Activated T-helper 1 cell treated with anti-CD3 and anti-CD28 coated beads, Interleukin-2, amount 50 U/mL, for 16 hours (primary cell): ENCODE measurements around the gene PIGX.
A peak's percentile ranks its signal among the peaks of the same experiment; 100 is the strongest.

Source experiments
- DNase-seq, 2 donors: peaks; one replicate each; pipeline ENCODE4 v3.0.0-alpha.2; 2020; ENCODE audit warnings: low read depth in 1 of 2, low spot score in 1 of 2

The PIGX gene

DNA sequence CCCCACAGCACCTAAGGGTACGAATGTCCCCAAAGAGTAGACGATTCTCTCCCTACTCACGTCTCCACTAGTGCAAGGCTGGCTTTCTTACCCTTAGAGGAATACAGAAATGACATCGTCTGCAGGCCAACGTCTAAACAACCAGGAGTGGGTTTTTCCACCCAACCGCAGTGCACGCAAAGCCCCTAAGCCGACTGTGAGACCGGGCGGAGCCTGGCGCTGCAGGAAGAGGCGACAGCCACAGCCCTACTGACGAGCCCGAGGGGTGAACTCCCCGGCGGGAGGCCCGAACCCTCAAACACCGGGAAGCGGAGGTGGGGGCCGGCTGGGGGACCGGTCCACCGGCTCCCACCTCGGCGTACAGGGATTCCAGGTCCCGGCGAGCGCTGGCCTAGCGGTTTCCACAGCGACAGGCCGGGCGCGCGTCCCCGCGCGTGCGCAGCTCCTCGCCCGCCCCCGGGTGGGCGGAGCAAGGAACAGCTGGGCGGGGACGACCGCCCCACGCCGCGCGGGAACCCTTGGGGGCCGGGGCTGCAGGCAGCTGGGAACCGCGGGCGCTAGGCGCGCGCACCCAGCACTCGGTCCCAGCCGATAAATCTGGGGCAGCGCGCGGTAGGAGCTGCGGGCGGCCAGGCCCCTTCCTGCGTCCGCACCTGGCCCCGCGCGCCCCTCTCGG is at the start of gene PIGX, which contains the start of gene CEP19:
TSS of gene PIGX (plus strand) at position 540 of the 676 bp plus-strand sequence.
TSS of gene CEP19 (minus strand) at position 413 of the 676 bp plus-strand sequence. CDS start 3,593 bp downstream, outside the sequence.
- peak; percentile 66 to 81 for DNase-seq

DNA sequence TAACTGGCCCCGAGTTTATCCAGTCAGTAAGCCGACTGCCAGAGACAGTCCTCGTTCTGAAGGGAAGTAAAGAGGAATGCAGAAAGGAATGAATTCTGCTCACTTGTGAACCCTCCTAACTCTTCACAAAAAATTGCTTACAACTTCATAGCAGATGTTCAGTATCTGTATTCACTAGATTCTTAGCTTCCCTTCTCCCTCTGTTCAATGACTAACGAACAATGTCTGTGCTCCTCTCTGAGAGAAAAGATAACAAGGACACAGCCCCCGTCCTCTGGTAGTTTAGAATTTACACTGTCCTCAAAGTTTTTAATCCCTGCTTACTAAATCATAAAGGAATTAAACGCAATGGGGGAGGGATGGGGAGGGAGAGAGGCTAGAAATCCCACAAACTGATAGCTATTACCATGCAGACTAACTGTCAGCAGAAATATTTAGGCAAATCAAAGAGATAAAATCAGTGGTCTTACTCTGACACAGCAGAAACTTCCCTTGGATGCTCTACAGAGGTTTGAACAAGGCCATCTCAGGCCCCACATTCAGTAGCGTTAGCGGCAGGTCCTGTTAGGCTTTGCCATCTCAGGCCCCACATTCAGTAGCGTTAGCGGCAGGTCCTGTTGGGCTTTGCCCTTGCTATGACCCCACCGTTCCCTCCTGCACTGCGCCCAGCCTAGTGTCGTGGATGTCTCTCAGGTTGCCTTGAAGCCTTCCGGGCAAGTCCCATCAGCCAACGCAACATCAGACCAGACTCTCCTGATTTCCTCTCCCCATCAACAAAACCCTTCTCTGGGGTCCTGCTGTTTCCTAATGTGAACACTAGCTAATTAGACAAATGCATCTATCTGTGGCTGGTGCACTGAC is 49.2 kb upstream of the PIGX start:
- DNase-seq, result no peak

DNA sequence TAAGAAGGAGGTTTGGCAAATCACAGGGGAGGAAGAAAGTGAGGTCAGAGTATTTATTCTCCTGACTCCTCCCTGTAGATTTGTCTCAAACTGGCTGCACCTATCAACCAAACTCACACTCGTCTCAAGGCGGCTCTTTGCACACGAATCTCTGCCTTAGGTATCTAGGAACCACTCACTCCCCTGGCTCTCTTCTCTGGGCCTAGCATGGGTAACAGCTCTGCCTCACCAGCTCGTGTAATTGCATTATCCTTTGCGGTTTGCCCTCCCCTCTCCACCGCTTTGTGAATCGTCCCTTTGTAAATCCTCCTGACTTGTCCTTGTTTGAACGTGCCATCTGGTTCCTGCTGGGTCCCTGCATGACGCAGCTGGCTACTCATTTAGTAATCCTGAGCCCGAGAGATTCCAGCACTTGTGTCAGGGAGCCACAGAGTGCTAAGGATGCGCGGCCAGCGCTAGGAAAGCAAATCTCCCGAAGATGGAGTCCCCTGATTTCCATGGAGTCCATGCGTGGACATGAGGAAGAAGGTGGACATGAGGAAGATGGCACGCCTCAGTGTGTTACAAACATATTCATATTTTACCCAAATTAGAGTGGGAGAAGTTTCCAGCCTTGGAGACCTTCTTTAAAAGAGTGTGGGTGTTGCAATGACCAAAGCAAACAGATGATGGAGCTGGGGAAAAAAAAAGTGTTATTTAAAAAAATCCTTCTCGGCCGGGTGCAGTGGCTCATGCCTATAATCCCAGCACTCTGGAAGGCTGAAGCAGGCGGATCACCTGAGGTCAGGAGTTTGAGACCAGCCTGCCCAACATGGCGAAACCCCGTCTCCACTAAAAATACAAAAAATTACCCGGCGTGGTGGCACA is 45.9 kb upstream of the PIGX start:
- DNase-seq, result no peak

DNA sequence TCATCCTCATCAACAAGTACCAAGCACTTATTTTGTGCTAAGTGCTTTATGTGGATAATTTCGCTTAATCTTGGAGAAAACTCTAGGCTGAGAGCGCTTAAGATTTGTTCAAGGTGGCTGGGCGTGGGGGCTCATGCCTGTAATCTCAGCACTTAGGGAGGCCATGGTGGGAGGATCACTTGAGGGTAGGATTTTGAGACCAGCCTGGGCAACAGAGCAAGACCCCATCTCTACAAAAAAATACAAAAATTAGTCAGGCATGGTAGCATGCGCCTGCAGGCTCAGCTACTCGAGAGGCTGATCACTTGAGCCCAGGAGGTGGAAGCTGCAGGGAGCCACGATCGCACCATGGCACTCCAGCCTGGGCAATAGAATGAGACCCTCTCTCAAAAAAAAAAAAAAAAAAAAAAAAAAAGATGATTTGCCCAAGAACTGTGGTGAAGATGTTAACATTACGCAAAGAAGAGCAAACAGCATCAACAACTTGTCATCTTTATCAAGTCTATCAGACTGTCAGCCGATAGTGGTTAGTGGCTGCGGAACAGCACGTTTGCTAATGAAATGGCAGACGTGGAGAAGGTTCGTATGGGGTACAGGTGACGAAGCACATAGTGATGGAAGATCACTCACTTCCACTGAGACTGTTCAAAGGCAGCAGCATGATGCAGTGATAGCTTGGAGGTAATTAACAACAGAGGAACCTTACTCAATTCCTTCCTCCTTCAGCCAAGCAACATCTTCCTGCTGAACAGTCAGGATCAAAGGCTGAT is 44.9 kb upstream of the PIGX start:
- DNase-seq, result no peak

DNA sequence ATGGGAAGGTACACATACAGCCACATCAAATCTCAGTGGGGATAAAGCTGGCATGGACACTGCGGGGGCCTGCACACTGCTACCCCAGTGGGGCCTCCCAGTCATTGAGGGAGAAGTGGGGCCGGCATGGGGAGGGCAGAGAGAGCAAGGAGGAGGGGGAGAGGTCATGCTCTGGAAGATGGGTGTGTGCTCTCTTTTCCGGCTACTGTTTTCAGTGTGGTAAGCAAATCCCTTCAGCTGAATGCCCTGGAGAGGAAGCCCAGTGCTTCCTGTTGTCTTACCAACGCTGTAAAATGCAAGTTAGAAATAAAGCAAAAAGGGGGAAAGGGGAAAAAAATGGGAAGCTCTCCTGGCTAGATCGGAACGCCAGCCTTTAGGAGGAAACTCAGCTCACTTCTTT is 41.8 kb upstream of the PIGX start:
- no peak for DNase-seq

DNA sequence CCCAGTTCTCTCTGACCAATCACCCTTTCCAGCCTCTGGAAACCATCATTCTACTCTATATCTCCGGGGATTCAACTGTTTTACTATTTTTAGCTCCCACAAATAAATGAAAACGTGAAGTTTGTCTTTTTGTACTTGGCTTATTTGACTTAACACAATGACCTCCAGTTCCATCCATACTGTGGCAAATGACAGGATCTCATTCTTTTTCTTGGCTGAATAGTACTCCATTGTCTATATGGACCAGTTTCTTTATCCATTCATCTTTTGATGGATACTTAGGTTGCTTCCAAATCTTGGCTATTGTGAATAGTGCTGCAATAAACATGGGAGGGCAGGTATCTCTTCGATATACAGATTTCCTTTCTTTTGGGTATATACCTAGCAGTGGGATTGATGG is 38.5 kb upstream of the PIGX start:
- no peak for DNase-seq

DNA sequence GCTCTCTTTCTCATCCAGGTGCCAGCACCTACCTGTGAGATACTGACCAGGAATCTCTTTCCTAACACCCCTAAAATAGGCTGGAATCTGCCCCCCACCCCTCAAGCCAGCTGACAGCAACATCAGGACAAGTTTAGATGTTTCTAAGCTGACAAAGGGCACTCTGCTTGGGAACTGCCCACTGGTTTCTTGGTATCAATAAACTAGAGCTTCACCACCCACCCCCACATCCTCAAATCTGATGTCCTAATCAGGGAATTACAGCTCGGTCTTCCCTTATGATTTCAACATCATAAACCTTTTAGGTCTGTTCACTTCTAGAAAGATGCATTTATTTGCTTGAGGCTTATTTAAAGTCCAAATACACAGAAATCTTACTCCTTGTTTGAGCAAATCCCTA is 34.8 kb upstream of the PIGX start:
- no peak for DNase-seq

GRCh38 chr3:196677931-196678330 is 34.2 kb upstream of the PIGX start:
- no peak for DNase-seq

DNA sequence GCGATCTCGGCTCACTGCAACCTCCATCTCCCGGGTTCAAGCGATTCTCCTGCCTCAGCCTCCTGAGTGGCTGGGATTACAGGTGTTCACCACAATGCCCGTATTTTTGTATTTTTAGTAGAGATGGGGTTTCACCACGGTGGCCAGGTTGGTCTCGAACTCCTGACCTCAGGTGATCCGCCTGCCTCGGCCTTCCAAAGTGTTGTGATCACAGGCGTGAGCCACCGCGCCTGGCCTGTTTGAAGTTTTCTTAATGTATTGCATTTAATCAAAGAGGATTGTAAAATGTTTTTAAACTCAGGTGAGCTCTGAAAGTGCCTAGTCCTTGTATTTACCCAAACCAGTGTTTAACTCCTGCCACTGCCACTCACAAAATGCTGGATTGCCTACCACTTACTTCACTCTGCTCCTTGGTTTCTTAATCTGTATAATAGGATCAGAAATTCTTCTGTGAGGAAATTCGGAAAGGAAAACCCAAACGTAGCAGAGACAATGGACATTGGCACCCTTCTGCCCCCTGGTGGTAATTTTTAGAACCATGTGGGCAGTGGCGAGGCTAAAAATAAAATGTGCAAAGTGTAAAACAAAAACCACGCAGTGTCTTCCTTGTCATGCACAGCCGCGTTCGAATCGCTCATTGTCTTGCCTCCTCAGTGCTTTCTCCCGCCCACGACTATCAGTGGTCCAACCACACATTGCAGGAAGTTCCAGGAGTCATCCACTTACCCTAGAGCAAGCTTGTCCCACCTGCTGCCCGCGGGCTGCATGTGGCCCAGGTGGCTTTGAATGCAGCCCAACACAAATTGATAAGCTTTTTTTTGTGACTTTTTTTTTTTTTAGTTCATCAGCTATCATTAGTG is 27.4 kb upstream of the PIGX start:
- DNase-seq, result peak; percentile 28 to 32

GRCh38 chr3:196686436-196686835 is 25.7 kb upstream of the PIGX start:
- no peak for DNase-seq

DNA sequence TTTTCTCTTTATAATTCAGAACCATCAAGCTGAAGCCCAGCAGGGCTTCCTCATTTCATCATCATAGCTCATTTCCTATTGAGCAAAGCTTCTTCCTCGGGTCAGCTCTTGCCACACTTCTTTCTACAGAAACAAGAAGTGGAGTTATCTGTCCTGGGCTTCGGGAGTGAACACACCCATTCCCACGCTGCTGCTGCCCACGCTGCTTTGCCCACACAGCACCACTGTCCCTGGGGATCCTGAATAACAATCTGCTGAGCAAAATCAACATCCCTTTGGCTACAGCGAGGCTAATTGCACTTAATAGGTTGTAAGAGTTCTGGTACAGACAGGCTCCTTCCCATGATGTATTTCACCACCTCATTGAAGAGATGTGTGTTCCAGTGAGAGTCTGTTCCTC is 23.8 kb upstream of the PIGX start:
- no peak for DNase-seq

- no peak for DNase-seq
Observed at GRCh38 chr3:196689941-196690660, 22.1 kb upstream of the PIGX start.

DNA sequence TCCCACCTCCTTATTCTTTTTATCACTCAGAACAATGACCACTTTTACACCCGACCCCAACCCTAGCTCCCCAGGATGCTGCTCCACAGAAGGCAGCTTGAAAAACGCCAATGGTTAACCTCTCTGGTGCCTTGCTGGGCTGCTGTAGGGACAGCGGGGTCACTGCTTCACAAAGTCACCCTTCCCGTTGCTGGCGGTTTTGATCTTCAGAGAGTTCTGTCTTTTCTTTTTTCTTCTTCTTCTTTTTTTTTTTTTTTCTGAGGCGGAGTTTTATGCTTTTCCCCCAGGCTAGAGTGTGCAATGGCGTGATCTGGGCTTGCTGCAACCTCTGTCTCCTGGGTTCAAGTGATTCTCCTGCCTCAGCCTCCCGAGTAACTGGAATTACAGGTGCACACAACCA is 20.8 kb upstream of the PIGX start:
- no peak for DNase-seq

- no peak for DNase-seq
Observed at GRCh38 chr3:196694202-196694638, 18.0 kb upstream of the PIGX start.

- no peak for DNase-seq
Observed at GRCh38 chr3:196694941-196695848, 17.0 kb upstream of the PIGX start.

- DNase-seq, result no peak
Observed at GRCh38 chr3:196695849-196696226, 16.3 kb upstream of the PIGX start.

DNA sequence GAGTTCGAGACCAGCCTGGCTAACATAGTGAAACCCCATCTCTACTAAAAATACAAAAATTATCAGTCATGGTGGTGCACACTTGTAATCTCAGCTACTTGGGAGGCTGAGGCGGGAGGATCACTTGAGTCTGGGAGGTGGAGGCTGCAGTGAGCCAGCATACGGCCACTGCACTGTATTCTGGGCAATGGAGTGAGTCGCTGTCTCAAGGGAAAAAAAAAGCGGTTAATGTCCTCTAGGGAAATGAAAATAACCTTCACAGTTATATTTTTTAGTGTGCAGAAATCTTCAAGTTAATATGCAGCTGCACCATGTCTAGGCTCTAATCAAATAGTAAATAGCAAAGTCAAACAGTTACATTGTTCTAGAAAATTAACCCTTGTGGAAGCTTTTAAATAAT is 14.9 kb upstream of the PIGX start:
- DNase-seq, result no peak

GRCh38 chr3:196699749-196700148 is 12.4 kb upstream of the PIGX start:
- no peak for DNase-seq
